ENCODE measurements around the gene SSBP3.

Gene SSBP3

DNA sequence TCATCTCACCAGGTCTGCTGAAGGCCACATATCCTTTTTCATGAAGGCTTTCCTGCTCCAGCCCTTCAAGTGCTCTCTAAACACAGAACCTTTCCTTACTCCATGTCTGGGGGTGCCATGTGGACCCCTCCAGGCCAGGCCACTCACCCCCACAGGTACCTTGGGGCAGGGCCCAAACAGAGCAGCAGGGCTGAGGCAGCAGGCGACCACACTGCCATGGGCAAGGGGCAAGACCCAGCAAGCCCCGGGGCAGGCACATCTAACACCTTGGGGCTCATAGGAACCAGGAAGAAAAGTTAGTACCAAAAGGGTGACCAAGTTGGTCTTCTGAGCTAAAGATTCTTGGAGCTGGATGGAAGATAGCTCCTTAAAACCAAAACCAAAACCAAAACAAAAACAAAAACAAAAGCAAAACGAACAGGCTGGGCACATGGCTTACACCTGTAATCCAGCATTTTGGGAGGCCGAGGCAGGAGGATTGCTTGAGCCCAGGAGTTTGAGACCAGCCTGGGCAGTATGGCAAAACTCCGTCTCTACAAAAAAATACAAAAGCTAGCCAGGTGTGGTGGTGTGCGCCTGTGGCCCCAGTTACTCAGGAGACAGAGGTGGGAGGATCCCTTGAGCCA is 142.5 kb downstream of the SSBP3 start:
- no peak for DNase-seq

DNA sequence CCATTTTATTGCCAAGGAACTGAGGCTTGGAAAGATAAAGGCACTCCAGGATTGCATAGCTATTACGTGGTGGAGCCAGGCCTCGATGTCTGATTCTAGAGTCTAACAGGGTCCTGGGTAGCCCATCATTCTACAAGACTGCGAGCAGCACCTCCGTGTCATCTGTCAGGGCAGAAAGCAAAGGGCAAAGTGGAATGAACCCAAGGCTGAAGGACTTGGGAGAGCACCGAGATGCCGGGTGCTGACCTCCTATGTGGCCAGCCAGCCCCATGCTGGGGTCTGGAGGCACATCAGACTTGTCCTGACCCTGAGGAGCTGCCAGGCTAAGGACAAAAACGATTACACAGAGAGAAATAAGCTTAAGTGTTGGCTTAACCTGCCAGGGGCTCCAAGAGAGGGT is 143.9 kb downstream of the SSBP3 start:
- DNase-seq = no peak

DNA sequence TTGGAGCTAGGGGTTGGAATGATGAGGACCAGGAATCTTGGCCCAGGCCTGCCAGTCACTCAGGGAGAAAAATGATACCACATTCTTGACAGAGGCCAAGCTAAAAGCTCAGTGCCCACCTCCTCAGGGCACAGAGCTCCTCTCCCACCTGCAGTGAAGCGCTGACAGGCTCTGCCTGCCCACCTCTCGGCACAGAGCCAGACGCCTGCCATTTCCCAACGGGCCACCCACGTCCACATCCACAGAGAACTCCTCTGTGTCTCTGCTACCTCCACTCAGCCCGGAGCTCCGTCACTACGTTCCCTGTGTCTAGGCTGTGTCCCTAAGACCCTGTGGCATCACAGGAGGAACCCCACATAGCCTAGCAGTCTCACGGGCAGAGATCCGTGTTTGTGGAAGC is 145.4 kb downstream of the SSBP3 start:
- DNase-seq = no peak

- DNase-seq = no peak
Measured at GRCh38 chr1:54259546-54260140, 146.6 kb downstream of the SSBP3 start.

DNA sequence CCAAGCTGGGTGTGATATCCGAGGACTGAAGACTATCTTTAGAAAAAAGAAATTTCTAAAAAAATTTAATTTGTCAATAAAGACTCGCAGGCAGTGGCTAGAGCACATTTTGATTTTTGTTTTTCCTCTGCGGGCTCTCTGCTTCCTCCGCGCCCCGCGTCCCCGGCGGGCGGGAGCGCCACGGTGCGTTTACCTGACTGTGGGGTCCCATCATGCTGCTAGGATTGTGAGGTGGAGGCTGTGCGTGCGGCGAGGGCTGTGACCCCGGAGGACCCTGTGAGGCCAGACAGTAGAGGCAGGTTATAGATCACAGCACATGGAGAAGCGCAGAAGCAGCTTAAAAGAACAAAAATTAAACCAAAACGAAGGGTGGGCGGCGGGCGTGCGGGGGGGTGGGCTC is 148.3 kb downstream of the SSBP3 start:
- no peak for DNase-seq

- DNase-seq = no peak
Measured at GRCh38 chr1:54257346-54257620, 148.9 kb downstream of the SSBP3 start.

- DNase-seq = no peak
Measured at GRCh38 chr1:54256522-54257345, 149.5 kb downstream of the SSBP3 start.

DNA sequence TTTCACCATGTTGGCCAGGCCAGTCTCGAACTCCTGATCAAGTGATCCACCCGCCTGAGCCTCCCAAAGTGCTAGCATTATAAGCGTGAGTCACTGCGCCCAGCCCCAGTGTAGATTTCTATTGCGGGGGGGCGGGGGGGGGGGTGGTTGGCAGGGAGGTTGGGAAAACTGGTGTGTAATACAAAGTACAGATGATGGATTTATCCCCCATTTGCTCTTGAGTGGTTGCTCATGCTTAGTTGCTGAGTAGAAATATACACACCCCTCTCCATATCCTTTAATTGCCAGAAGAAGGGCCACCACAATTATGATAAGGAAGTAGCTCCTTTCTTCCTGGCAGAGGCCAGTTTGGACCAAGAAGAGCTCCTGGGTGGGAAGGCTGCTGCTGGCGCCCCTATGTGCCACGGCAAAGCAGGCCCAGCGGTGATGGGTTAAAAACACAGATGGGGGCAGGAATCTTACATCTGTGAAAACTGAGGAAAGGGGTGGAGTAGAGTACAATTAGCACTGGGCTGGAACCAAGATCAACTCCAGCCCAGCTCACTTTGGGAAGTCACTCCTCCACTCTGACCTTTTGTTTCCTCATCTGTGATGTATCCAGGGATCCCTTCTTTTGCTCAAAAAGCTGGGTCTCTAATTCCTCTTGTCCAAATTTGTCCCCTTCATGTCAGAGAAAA is 151.0 kb downstream of the SSBP3 start:
- no peak for DNase-seq

DNA sequence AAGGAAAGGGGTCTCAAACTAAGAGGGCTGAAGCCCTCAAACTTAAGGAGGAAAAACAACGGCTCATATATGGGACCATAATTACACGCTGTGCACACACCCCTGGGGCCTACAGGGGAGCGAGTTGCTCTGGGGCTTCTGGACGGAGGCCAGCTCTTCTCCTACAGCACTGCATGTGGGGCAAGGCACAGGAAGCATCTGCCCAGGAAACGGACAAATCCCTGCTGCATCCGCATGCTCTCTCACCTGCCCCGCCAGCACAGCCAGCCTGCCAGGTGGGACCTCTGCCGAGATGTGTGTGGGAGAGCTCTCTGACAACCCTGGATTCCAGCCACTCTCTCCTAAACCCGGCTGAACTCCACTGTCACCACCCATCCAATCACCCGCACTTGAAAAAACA is 152.1 kb downstream of the SSBP3 start:
- DNase-seq = no peak

- DNase-seq = no peak
Measured at GRCh38 chr1:54253480-54253879, 152.7 kb downstream of the SSBP3 start.

- DNase-seq = no peak
Measured at GRCh38 chr1:54252371-54252936, 153.7 kb downstream of the SSBP3 start.

GRCh38 chr1:54250670-54251069 is 155.5 kb downstream of the SSBP3 start:
- no peak for DNase-seq

DNA sequence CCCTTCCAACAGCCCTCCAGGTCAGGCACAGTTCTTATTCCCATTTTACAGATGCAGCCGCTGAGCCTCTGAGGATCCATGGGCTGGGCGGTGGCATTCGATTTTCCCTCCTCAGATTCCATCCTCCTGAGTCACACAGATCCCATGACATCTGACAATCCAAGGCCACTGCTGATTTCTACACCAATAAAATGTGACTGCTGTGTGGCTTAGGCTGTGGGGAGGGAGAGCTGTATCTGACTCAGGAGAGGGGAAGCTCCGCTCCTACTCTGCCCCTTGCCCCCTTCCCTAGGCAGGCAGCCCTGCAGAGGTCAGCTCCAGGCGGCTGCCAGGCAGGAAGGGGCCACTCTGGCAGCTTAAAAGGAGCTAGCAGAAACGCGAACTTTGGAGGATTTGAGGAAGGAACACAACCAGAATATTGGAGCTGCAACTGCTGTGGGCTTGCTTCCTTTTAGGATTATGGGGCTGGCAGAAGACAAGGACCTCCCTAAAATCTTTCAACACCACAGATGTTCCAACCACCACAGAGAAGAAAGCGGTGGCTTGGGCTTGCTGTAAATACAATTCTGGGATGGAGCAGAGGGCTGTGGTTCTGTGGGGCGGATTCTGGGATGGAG is 156.3 kb downstream of the SSBP3 start:
- no peak for DNase-seq

DNA sequence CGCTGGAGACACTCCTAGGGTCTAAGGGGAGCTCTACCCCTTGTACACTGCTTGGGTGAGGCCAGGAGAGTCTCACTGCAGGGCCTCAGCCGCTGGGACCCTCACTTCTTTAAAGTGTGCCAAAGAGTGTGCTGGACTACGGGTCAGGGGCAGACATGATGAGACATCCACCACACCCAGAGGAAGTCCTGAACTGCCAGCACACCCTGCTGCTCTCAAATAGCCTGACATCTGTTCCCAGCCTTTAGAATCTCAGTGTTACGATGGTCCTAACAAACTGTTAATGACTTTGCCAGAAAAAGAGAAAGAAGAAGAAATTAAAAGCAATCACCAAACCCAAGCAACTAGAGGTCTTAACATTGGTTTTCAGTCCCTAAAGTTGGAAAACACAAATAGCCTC is 157.2 kb downstream of the SSBP3 start:
- DNase-seq = no peak

DNA sequence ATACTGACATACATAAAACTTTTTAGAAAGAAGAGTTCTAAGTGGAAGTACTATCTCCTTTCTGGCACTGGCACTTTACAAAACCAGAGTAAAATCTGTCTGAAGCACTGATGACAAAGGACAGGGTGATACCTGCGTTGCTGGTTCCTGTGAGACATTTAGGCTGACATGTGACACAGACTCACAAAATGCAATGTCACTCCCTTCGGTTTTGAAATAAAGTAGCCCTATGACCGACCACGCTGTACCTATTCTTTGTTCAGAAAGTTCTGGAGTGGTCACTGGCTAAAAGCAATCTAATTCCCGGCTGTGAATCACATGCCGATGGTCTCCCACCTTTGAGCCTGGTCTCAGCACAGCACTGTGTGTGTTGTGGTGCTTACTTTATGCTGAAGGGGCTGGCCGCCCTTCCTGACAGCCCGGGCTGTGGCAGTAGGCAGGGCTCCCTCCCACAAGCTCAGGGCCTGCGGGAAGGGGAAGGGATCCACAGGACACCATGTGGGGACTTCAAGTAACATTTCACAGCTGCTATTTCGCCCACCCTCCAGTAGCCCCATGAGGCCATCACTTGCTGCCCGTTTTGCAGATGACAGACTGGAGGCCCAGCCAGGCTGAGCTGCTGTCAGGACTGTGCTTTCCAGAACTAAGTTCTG is 158.2 kb downstream of the SSBP3 start:
- no peak for DNase-seq

DNA sequence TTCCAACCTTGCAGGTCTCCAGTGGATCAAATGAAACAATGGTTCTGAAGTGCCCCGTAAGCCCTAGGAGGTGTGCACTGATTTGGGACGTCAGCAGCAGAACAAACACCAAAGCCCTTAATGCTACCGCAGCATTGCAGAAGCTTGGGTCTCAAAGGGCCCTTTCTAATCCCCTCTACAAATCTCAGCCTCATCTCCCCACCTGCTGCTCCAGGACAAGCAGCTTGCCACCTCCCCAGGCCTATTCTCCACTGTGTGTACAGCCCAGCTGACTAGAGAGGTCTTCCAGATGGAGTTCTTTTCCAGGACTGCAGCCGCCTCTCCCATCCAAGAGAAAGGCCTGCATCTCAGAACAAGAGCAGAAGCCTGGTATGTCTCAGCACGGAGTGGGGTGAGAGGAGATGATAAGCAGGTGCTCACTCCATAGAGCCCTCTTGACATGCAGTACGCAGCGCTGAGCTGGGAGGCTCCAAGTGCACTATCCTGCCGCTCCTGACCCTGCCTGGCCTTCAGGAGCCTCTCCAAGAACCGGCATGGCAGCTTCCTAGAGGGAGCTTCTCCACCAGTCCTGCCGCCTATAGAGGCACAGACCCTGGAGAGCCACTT is 160.0 kb downstream of the SSBP3 start:
- no peak for DNase-seq

- DNase-seq = no peak
Measured at GRCh38 chr1:54245501-54245900, 160.7 kb downstream of the SSBP3 start.

- no peak for DNase-seq
Measured at GRCh38 chr1:54244655-54245054, 161.5 kb downstream of the SSBP3 start.

DNA sequence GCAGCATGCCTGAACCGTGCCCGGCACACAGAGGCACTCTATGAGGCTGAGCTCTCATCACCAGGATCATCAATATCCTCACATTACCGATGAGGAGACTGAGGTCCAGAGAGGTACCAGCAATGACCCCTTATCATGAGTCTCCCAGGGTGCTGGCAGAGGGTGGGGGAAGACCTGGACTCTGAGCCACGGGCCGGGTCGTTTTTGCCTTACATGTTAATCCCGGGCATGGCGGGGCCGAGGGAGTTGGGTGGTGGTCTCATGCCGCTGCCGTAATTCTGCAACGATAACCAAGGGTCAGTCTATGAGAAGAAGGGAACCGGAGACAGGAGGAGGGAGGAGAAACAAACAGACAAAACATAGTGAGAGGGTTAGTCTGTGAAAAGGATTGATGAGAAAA is 163.2 kb downstream of the SSBP3 start:
- no peak for DNase-seq

GRCh38 chr1:54241364-54241763 is 164.8 kb downstream of the SSBP3 start:
- no peak for DNase-seq

DNA sequence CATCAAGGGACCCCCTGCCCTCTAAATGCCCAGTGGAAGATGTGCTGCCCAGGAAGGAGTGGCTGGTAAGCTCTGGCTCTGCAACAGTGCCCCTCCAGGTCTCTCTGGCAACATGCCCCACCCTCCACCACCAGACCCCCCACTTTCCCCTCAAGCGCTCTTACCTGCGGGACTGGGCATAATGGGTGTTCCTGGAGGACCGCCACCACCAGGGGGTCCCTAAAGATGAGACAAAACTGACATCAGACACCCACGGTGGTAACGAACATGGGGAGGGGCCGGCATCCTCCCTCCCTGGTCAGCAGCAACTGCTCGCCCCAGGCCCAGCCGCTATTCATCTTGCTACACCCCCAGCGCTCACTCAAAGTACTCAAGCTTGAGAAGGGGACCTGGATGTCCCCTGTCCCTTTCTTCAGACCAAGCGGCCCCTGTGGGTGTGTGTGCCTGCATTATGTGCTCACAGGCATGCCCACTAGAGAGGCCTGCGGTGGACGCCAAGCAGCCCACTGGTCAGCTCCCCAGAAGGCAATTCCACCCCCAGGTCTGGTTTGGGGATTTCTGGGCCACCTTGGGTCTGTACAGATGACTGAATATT is 165.4 kb downstream of the SSBP3 start:
- DNase-seq = no peak

DNA sequence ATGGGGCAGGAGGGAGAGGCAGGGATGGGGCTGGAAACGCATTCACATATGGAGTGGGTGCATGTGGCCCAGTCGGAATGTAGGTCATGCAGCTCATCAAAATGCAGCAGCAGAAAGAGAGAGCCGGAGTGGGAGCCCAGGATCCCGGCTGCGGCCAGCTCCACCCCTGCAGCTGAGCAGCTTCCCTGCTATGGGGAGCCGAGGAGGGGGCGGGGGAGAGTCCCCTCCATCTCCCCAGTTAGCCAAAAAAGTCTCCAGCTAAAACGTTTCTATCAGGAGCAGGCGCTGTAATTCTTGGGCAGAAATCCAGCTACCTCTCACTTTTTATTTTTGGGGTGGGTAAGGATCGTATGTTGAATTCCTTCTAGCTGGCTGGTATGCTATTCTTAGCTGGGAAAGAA is 166.6 kb downstream of the SSBP3 start:
- no peak for DNase-seq

Data from stimulated activated naive CD4-positive, alpha-beta T cell treated with Interleukin-2 at 50 U/mL for 16 hours (primary cell).